ENCODE data around the gene ZBTB49. TPM values are rescaled to one million over a fixed set of nuclear protein-coding genes. Genes with fewer than 3 reads are reported as not detected.

Gene ZBTB49
- total and polyA plus RNA-seq, 2 of the 13 experiments (the other 11 are each of a cell fraction or from before 2014, with no cell fraction given), result 3.3 to 4.3 TPM

GRCh38 chr4:4334798-4335520 lies 44.9 kb downstream of the ZBTB49 start (continued):
- TF ChIP-seq NCOA5 (CRISPR knock-in tag; IDR thresholded peaks at IDR 0.05), result no peak
- TF ChIP-seq PAX8 (CRISPR knock-in tag; IDR thresholded peaks at IDR 0.05; ENCODE audit: borderline replicate concordance), result no peak
- no peak for TF ChIP-seq ZNF30 (CRISPR knock-in tag; IDR thresholded peaks at IDR 0.05)
- no peak for TF ChIP-seq U2AF2 (IDR thresholded peaks at IDR 0.05; ENCODE audit: low read depth, low read length)
- TF ChIP-seq NPAS2 (CRISPR knock-in tag; IDR thresholded peaks at IDR 0.05; ENCODE audit: borderline replicate concordance), result no peak
- no peak for TF ChIP-seq ZNF430 (CRISPR knock-in tag; IDR thresholded peaks at IDR 0.05)
- no peak; the same call in 1 of the 2 replicates for TF ChIP-seq ZNF670 (CRISPR knock-in tag; IDR thresholded peaks at IDR 0.05; ENCODE audit: borderline replicate concordance)
- no peak for TF ChIP-seq ZNF878 (CRISPR knock-in tag; IDR thresholded peaks at IDR 0.05)
- TF ChIP-seq ZNF17 (CRISPR knock-in tag; IDR thresholded peaks at IDR 0.05), result no peak
- no peak for TF ChIP-seq ETV5 (CRISPR knock-in tag; IDR thresholded peaks at IDR 0.05; ENCODE audit: borderline replicate concordance)
- TF ChIP-seq SKI (IDR thresholded peaks at IDR 0.05; ENCODE audit: partially characterized antibody), result no peak
- TF ChIP-seq KAT8 (CRISPR knock-in tag; IDR thresholded peaks at IDR 0.05), result 0 out of 2 replicates have a peak, but pooled peaks have one; percentile 45
- no peak for TF ChIP-seq RXRA (CRISPR knock-in tag; IDR thresholded peaks at IDR 0.05)
- TF ChIP-seq ZNF160 (CRISPR knock-in tag; IDR thresholded peaks at IDR 0.05), result no peak
- no peak for TF ChIP-seq ZNF460 (CRISPR knock-in tag; IDR thresholded peaks at IDR 0.05; ENCODE audit: borderline replicate concordance)
- TF ChIP-seq KLF11 (CRISPR knock-in tag; IDR thresholded peaks at IDR 0.05), result no peak
- no peak for TF ChIP-seq ZSCAN25 (CRISPR knock-in tag; IDR thresholded peaks at IDR 0.05)
- no peak for TF ChIP-seq ZNF782 (CRISPR knock-in tag; IDR thresholded peaks at IDR 0.05; ENCODE audit: borderline replicate concordance)
- TF ChIP-seq, protein P1, sequence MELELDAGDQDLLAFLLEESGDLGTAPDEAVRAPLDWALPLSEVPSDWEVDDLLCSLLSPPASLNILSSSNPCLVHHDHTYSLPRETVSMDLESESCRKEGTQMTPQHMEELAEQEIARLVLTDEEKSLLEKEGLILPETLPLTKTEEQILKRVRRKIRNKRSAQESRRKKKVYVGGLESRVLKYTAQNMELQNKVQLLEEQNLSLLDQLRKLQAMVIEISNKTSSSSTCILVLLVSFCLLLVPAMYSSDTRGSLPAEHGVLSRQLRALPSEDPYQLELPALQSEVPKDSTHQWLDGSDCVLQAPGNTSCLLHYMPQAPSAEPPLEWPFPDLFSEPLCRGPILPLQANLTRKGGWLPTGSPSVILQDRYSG (CRISPR knock-in tag; IDR thresholded peaks at IDR 0.05), result no peak
- no peak for TF ChIP-seq REST (IDR thresholded peaks at IDR 0.05; ENCODE audit: borderline replicate concordance in 1 of 2, low read depth in 1 of 2, low read length in 2 of 2)
- TF ChIP-seq RAD21 (CRISPR knock-in tag; IDR thresholded peaks at IDR 0.05), result peak; percentile 91
- 0 out of 2 replicates have a peak, but pooled peaks have one; percentile 33 for TF ChIP-seq HOXA3 (CRISPR knock-in tag; IDR thresholded peaks at IDR 0.05)
- 0 out of 2 replicates have a peak, but pooled peaks have one; percentile 35 for TF ChIP-seq TP53 (CRISPR knock-in tag; conservative IDR thresholded peaks at IDR 0.05)
- TF ChIP-seq GLMP (CRISPR knock-in tag; IDR thresholded peaks at IDR 0.05; ENCODE audit: borderline replicate concordance), result no peak
- no peak for TF ChIP-seq IKZF1 (IDR thresholded peaks at IDR 0.05)
- TF ChIP-seq SATB2 (CRISPR knock-in tag; IDR thresholded peaks at IDR 0.05), result no peak
- TF ChIP-seq KLF16 (CRISPR knock-in tag; IDR thresholded peaks at IDR 0.05), result 0 out of 4 replicates have a peak, but pooled peaks of 1 of the 2 experiments have one; percentile 17
